Amniotic stem cell (primary cell): ENCODE measurements around the gene RBM4.

Source experiments
- DNase-seq: peaks from one replicate; lab custom pipeline; 2025; lab: John Stamatoyannopoulos, UW

RBM4 gene

GRCh38 chr11:66689661-66690590 is 51.4 kb downstream of the RBM4 start:
- DNase-seq: no peak

GRCh38 chr11:66691311-66691980 is 52.9 kb downstream of the RBM4 start:
- DNase-seq: no peak

DNA sequence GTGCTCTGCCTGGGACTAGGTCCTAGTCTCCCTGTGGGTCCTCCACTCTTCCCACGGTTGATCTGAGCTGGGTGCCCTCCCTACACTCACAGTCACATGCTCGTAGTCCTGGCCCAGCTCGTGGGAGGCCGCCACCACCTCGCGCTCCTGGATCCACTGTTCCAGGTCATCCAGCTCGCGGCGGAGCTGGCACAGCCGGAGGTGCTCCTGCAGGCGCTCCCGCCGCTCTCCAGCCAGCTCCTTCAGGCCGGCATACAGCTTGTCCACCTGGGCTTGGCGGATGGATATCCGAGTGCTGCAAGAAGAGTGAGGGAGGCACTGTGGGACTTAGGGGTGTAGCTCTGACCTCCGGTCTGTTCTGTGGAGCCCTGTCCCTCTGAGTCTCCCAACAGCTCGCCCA is 53.9 kb downstream of the RBM4 start:
- DNase-seq: no peak

DNA sequence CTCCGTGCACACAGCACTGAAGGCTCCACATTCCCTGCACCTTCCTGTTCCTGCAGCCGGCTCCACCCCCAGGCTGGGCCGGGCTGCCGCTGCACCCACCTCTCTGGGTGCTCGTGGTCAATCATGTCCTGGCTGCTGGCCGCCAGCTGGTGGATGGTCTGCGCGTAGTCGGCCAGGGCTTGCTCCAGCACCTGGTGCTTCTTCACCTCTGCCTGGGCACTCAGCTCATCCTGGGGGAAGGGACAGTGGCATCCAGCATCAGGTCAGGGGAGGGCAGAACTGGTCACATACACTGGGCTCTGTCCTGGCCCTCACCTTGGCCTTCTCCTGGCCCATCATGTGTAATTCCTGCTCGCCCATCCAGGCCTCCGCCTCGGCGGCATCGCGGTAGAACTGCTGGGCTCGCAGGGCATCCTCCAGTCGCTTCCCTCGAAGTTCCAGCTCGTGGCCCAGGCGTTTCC is 54.4 kb downstream of the RBM4 start:
- no peak for DNase-seq

GRCh38 chr11:66693356-66694055 is 55.0 kb downstream of the RBM4 start:
- no peak for DNase-seq

- DNase-seq: no peak
Measured at GRCh38 chr11:66694056-66694410, 55.5 kb downstream of the RBM4 start.

DNA sequence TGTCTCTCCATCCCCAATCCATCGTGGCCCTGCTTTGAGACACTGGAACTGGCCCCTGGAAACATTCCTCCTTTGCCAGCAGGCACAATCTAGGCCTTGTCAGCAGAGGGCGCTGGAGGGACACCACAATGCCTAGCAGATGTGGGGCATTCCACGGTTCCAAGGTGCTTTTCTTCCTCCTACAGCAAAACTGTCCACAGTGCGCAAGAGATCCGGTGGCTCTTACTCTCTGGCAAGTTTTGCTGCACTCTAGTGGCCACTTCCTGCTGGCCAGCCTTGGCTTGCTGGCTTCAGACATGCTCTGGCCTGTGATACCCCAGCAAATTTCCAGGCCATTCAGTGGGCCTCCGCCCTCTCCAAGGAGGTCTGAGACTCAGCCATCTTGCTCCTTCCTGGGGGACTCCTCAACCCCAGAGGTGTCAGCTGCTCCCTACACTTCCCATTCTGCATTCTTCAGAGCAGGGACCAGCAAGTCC is 56.3 kb downstream of the RBM4 start:
- peak; percentile 92 for DNase-seq
